Mucosa of descending colon (tissue), 3 donors: Measurements from ENCODE around the gene PTPN1. TPM values are rescaled to one million over a fixed set of nuclear protein-coding genes. Genes with fewer than 3 reads are reported as not detected.

Experiments used
- ATAC-seq: fragments of 200-7000 bp; cut with Tn5 transposase; one replicate; pipeline ENCODE4 v1.9.1; 2020; ENCODE audit warnings: mild to moderate bottlenecking, moderate library complexity
- DNase-seq, 3 donors: peaks; one replicate each; pipeline ENCODE4 v3.0.0-alpha.2; 2020
- H3K36me3 ChIP-seq: fragments of 200-600 bp; one replicate; pipeline ENCODE4 v1.8.0; 2021; ENCODE audit warnings: low read depth, mild to moderate bottlenecking
- H3K4me1 ChIP-seq: fragments of 200-600 bp; one replicate; pipeline ENCODE4 v1.8.0; 2021; ENCODE audit warnings: low read depth, mild to moderate bottlenecking
- H3K4me3 ChIP-seq: fragments of 200-600 bp; one replicate; pipeline ENCODE4 v1.8.0; 2021; ENCODE audit warnings: mild to moderate bottlenecking
- H3K9me3 ChIP-seq: fragments of 200-600 bp; one replicate; pipeline ENCODE4 v1.8.0; 2021; ENCODE audit warnings: mild to moderate bottlenecking
- CTCF ChIP-seq: fragments of 200-600 bp; IDR thresholded peaks from one replicate; pipeline ENCODE4 v1.8.0; 2022; ENCODE audit warnings: antibody characterized with exemption, mild to moderate bottlenecking
- intact Hi-C, 2 donors: fragments of 100-400 bp; cut with DNase I in 1 of 2; cut with micrococcal nuclease in 1 of 2; formaldehyde crosslinking; loops; one replicate each; pipeline versions ENCODE4 v1.11.0 to v1.11.1; 2022; cut with DNase I, micrococcal nuclease
- long read RNA-seq, 2 donors: library from polyadenylated mRNA; unstranded; transcript quantifications; one replicate each; pipeline ENCODE4 v2.0.0, GENCODE V29; 2019 to 2021
- total RNA-seq, 3 donors: library from RNA; stranded (reverse); fragmentation: NEBNext Ultra II Directional in 2 of 3; extraction: Animal tissue kit (Norgen Biotek cat#: 25700) in 2 of 3; gene quantifications; one replicate each; pipeline versions ENCODE4 v1.2.1 to v1.2.4, GENCODE V29; 2021 to 2023
- donor health status: DM: no; HTN: no; CAD: no; lungs with moderate emphysema.
- donor health status: DM: no; HTN: no; CAD: no.
- donor health status: DM: no; HTN: yes; CAD: no.

Gene PTPN1
- 10 to 100 TPM; 33.2 to 35.1 (median 33.4) TPM for total RNA-seq
- long read RNA-seq, donor 1, full-length matches to known transcripts = 2 of 5 reads
- long read RNA-seq, donor 1, partial matches to known transcripts = 3 of 5 reads
- long read RNA-seq, donor 1, other reads (novel, unspliced or antisense) = 0 of 5 reads
- long read RNA-seq, donor 2, full-length matches to known transcripts = 1 of 13 reads
- long read RNA-seq, donor 2, partial matches to known transcripts = 8 of 13 reads
- long read RNA-seq, donor 2, other reads (novel, unspliced or antisense) = 4 of 13 reads

GRCh38 chr20:50509923-50510705 is at the start of gene PTPN1:
TSS of gene PTPN1 (plus strand) at chr20:50510383. CDS start at chr20:50510528, 145 bp downstream.
- TF ChIP-seq CTCF = no peak
- DNase-seq (peak; percentile 99), ATAC-seq (peak; percentile 98)
- Histone ChIP-seq H3K4me1 (peaks cover 23% of the 10 kb centered on the region), H3K36me3 (no peaks in the 10 kb centered on the region), H3K9me3 (no peaks in the 10 kb centered on the region), H3K4me3 (peak within 1 kb of the TSS; percentile 90)
- intact Hi-C loops = no loop called here

GRCh38 chr20:50460608-50461267 is 49.4 kb upstream of the PTPN1 start:
- DNase-seq = peak; percentile 88 to 96 (median 95)
- H3K4me1 ChIP-seq = no peaks in the 10 kb centered on the region
- H3K36me3 ChIP-seq = no peaks in the 10 kb centered on the region
- intact Hi-C loops = no loop called here
- no peak overlapping the region for H3K4me3 ChIP-seq
- TF ChIP-seq CTCF = peak; percentile 83
- peak; percentile 98 for ATAC-seq
- no peaks in the 10 kb centered on the region for H3K9me3 ChIP-seq

GRCh38 chr20:50462093-50462690 is 48.0 kb upstream of the PTPN1 start:
- intact Hi-C loops = no loop called here
- TF ChIP-seq CTCF = no peak
- DNase-seq (no peak), ATAC-seq (no peak)
- Histone ChIP-seq H3K4me3 (no peak overlapping the region), H3K9me3 (no peaks in the 10 kb centered on the region), H3K36me3 (no peaks in the 10 kb centered on the region), H3K4me1 (no peaks in the 10 kb centered on the region)

GRCh38 chr20:50464026-50464724 is 46.0 kb upstream of the PTPN1 start:
- peak; percentile 65 for ATAC-seq

More at GRCh38 chr20:50464026-50464724, 46.0 kb upstream of the PTPN1 start:
- intact Hi-C loops = loop anchor here in 1 of 2 donors (2.0 kb wide), 1 partner anchor 277 kb away; no protein-coding TSS in a partner anchor
- Histone ChIP-seq H3K4me1 (no peaks in the 10 kb centered on the region), H3K9me3 (no peaks in the 10 kb centered on the region), H3K4me3 (no peak overlapping the region), H3K36me3 (no peaks in the 10 kb centered on the region)
- TF ChIP-seq CTCF = peak; percentile 63
- DNase-seq = peak; percentile 47 to 67 (median 62)
